Neural crest cell (in vitro differentiated cells): Measurements from ENCODE around the gene SLC26A1. TPM values are rescaled to one million over a fixed set of nuclear protein-coding genes. Genes with fewer than 3 reads are reported as not detected.

Experiments
- DNase-seq: peaks from one replicate; pipeline ENCODE4 v3.0.0; 2021; ENCODE audit warnings: low read depth, mixed read lengths, low spot score
- H3K27ac Mint-ChIP-seq: one replicate; pipeline ENCODE4 v1.8.0; 2021; ENCODE audit warnings: mild to moderate bottlenecking, mixed read lengths; ENCODE audit not compliant: unreplicated experiment
- H3K27me3 Mint-ChIP-seq: 2 replicates; pipeline ENCODE4 v1.8.0; 2021; ENCODE audit warnings: low read depth, mild to moderate bottlenecking, mixed read lengths
- H3K36me3 Mint-ChIP-seq: 2 replicates; pipeline ENCODE4 v1.8.0; 2021; ENCODE audit warnings: low read depth, mild to moderate bottlenecking, mixed read lengths
- H3K4me1 Mint-ChIP-seq: 2 replicates; pipeline ENCODE4 v1.8.0; 2021; ENCODE audit warnings: mixed read lengths
- H3K4me3 Mint-ChIP-seq: one replicate; pipeline ENCODE4 v1.8.0; 2021; ENCODE audit warnings: mild to moderate bottlenecking, mixed read lengths
- H3K9me3 Mint-ChIP-seq: 2 replicates; pipeline ENCODE4 v1.8.0; 2021; ENCODE audit warnings: mixed read lengths
- long read RNA-seq: library from polyadenylated mRNA; unstranded; transcript quantifications from one replicate; pipeline ENCODE4 v2.0.0, GENCODE V29; 2020
- total RNA-seq: library from RNA; stranded (reverse); gene quantifications from 2 replicates; pipeline ENCODE4 v1.2.1, GENCODE V29; 2021
- TF ChIP-seq, protein P1 (sequence below): fragments of 200-600 bp; sonication (generic); conservative IDR thresholded peaks from 2 replicates; pipeline ENCODE4 v1.5.0; 2021; ENCODE audit warnings: antibody characterized with exemption, mild to moderate bottlenecking

The SLC26A1 gene, protein sequence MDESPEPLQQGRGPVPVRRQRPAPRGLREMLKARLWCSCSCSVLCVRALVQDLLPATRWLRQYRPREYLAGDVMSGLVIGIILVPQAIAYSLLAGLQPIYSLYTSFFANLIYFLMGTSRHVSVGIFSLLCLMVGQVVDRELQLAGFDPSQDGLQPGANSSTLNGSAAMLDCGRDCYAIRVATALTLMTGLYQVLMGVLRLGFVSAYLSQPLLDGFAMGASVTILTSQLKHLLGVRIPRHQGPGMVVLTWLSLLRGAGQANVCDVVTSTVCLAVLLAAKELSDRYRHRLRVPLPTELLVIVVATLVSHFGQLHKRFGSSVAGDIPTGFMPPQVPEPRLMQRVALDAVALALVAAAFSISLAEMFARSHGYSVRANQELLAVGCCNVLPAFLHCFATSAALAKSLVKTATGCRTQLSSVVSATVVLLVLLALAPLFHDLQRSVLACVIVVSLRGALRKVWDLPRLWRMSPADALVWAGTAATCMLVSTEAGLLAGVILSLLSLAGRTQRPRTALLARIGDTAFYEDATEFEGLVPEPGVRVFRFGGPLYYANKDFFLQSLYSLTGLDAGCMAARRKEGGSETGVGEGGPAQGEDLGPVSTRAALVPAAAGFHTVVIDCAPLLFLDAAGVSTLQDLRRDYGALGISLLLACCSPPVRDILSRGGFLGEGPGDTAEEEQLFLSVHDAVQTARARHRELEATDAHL
- total RNA-seq: 0.27 and 0.84 TPM in 2 replicates
- long read RNA-seq, partial matches to known transcripts: 0 of 2 reads
- long read RNA-seq, other reads (novel, unspliced or antisense): 2 of 2 reads

DNA sequence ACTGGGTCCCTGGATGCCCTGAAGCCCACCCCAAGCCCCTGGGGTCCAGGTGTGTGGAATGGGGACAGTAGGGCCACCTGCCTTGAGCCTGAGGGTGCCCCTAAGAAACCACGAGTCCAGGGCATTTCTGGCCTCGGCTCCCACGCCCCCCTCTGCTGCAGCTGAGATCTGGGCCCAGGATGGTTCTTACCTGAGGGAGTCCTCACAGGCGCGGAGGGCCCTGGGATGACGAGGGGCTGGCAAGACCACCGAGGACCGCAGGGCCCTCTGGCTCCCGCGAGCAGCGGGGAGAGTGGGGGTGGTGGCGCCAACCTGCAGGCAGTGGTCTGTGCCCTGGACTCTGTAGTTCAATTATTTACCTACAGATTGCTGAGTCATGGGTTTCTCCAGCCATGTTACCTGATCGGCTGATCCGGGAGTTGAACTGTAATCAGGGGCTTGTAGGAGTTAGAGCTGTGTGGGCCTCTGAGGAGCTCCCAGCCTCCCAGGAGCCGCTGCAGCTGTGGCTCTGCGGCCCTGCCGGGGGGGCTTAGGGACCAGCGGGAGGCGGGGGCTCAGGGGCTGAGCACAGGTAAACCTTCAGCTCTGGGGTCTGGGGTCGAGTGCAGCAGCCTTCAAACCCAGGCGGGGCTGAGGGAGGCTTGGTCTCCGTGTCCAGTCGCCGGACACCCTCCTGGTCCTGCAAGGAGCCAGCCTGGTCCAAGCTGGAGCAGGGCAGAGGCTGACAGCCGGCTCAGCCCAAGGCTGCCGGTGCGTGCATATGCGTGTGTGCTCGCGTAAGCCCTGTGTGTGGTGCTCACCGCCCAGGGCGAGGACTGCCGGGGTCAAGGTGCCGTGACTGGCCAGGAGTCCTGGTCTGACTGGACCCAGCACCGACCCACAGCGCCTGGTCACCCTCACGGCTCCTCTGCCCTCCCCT is at the start of gene SLC26A1:
Gene SLC26A1, minus strand, starts transcription at position 294 of the 919 bp plus-strand sequence. CDS start 1,701 bp downstream, outside the sequence.
- H3K9me3 Mint-ChIP-seq: no peaks in the 10 kb centered on the region
- H3K36me3 Mint-ChIP-seq: no peaks in the 10 kb centered on the region
- H3K27ac Mint-ChIP-seq: no peak within 1 kb of the TSS
- DNase-seq: no peak
- TF ChIP-seq, protein P1, sequence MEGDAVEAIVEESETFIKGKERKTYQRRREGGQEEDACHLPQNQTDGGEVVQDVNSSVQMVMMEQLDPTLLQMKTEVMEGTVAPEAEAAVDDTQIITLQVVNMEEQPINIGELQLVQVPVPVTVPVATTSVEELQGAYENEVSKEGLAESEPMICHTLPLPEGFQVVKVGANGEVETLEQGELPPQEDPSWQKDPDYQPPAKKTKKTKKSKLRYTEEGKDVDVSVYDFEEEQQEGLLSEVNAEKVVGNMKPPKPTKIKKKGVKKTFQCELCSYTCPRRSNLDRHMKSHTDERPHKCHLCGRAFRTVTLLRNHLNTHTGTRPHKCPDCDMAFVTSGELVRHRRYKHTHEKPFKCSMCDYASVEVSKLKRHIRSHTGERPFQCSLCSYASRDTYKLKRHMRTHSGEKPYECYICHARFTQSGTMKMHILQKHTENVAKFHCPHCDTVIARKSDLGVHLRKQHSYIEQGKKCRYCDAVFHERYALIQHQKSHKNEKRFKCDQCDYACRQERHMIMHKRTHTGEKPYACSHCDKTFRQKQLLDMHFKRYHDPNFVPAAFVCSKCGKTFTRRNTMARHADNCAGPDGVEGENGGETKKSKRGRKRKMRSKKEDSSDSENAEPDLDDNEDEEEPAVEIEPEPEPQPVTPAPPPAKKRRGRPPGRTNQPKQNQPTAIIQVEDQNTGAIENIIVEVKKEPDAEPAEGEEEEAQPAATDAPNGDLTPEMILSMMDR: no peak
- peak within 1 kb of the TSS; percentile 31 for H3K4me3 Mint-ChIP-seq
- peaks cover 4% of the 10 kb centered on the region for H3K4me1 Mint-ChIP-seq
- peaks cover 21% of the 10 kb centered on the region for H3K27me3 Mint-ChIP-seq

DNA sequence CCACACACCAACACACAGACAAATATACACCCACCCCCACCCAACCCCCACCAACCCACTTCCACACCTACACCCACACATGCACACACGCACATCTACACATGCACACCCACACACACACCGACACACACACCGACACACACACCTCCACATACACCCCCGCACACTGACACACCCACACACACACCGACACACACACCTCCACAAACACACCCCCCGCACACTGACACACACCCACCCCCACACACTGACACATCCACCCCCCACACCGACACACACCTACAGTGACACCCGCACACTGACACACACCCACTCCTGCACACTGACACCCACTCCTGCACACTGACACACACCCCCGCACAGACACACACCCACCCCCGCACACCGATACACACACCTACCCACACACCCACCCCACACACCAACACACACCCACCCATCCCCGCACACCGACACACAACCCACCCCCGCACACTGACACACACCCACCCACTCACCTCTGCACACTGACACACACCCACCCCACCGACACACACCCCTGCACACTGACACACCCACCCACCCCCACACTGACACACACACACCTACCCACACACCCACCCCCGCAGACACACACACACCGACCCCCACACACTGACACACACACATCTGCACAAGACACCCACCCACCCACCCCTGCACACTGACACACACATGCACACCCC is 49.3 kb upstream of the SLC26A1 start:
- H3K4me3 Mint-ChIP-seq: no peak overlapping the region
- TF ChIP-seq, protein P1: no peak
- H3K27ac Mint-ChIP-seq: no peak overlapping the region
- no peak for DNase-seq
- H3K36me3 Mint-ChIP-seq: no peaks in the 10 kb centered on the region
- H3K9me3 Mint-ChIP-seq: no peaks in the 10 kb centered on the region
- peaks cover 16% of the 10 kb centered on the region for H3K4me1 Mint-ChIP-seq
- no peaks in the 10 kb centered on the region for H3K27me3 Mint-ChIP-seq

DNA sequence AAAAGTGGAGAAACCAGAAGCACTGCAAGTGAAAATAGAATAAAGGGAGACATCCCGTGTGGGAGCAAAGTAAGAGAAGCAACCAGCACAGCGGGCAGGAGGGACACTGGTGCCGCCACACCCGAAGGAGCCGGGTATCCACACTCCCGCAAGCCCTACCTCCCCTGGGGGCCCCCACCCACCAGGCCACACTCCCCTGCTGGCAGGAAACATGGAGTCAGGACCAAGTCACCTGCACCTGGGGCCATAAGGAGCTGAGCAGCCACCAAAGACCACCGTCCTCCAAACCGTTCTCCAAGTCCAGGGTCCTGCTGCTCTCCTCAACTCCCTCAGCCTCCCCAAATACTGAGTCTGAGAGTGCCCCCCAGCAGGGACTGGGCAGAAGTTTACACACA is 48.7 kb upstream of the SLC26A1 start:
- H3K36me3 Mint-ChIP-seq: no peaks in the 10 kb centered on the region
- H3K4me3 Mint-ChIP-seq: peak overlapping the region; percentile 45
- H3K9me3 Mint-ChIP-seq: no peaks in the 10 kb centered on the region
- TF ChIP-seq, protein P1: no peak
- H3K27ac Mint-ChIP-seq: peak overlapping the region; percentile 86
- no peaks in the 10 kb centered on the region for H3K27me3 Mint-ChIP-seq
- peaks cover 16% of the 10 kb centered on the region for H3K4me1 Mint-ChIP-seq
- no peak for DNase-seq

DNA sequence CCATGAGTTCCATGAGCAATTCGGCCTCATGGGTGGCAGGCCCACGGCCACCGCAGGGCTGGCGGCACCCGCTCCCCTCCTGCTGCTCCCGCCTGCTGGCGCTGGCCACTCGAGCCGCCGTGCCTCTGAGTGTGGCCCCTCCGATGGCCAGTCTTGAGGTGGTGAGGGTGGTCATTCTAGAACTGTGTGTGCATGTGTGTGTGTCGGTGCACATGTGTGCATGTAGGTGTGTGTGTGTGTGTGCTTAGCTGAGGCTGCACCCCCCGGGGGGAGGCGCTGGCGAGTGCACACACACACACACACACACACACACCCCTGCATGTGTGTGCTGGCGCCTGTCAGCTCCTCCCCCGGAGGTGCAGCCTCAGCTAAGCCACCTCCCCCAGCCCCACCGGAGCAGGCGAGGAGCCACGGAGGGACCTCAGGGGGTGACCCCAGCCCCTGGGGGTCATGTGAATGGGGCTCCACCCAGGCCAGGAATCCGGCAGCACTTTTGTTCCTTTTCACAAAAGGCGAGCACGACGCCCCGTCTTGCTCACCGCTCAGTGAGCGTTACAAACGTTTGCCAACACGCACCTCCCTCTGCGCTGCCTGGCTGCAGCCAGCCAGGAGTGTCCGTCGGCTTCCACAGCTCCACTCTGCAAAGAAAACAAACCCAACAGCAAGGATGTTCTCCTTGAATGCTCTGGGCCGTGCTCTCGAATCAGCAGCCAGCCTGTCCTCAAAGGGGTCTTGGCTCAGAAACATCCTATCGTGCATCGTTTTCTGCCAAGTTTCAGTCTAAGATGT is 48.1 kb upstream of the SLC26A1 start:
- H3K36me3 Mint-ChIP-seq: no peaks in the 10 kb centered on the region
- TF ChIP-seq, protein P1: no peak
- H3K27ac Mint-ChIP-seq: peak overlapping the region; percentile 86
- H3K4me3 Mint-ChIP-seq: peak overlapping the region; percentile 45
- H3K4me1 Mint-ChIP-seq: peaks cover 16% of the 10 kb centered on the region
- DNase-seq: no peak
- H3K9me3 Mint-ChIP-seq: no peaks in the 10 kb centered on the region
- no peaks in the 10 kb centered on the region for H3K27me3 Mint-ChIP-seq
